ENCODE results near the gene STOM. TPM values are rescaled to one million over a fixed set of nuclear protein-coding genes. Genes with fewer than 3 reads are reported as not detected.

Gene STOM
- total RNA-seq, 1 donor from 2014 or later, result 11.0 TPM

GRCh38 chr9:121322737-121323448 is 47.2 kb downstream of the STOM start:
- peaks cover 13% of the 10 kb centered on the region for H3K36me3 Mint-ChIP-seq (ENCODE audit: insufficient read depth)
- no peaks in the 10 kb centered on the region for H3K4me1 Mint-ChIP-seq (ENCODE audit: low read depth)
- TF ChIP-seq CTCF (IDR thresholded peaks at IDR 0.05; ENCODE audit: unreplicated experiment), result no peak
- peak overlapping the region; percentile 62 for H3K27ac Mint-ChIP-seq
- no peaks in the 10 kb centered on the region for H3K27me3 Mint-ChIP-seq
- no peak for DNase-seq (ENCODE audit: low spot score, unreplicated experiment)
- no peak overlapping the region for H3K4me3 Mint-ChIP-seq (ENCODE audit: low read depth)
- no peaks in the 10 kb centered on the region for H3K9me3 Mint-ChIP-seq (ENCODE audit: low read depth)

- no peak for TF ChIP-seq CTCF (IDR thresholded peaks at IDR 0.05; ENCODE audit: unreplicated experiment)
- Mint-ChIP-seq H3K36me3 (ENCODE audit: insufficient read depth) (peaks cover 13% of the 10 kb centered on the region), H3K9me3 (ENCODE audit: low read depth) (no peaks in the 10 kb centered on the region), H3K4me3 (ENCODE audit: low read depth) (no peak overlapping the region), H3K27ac (peak overlapping the region; percentile 62), H3K4me1 (ENCODE audit: low read depth) (no peaks in the 10 kb centered on the region), H3K27me3 (no peaks in the 10 kb centered on the region)
- DNase-seq (ENCODE audit: low spot score, unreplicated experiment), result no peak
Measured at GRCh38 chr9:121322037-121322736, 47.9 kb downstream of the STOM start.

DNA sequence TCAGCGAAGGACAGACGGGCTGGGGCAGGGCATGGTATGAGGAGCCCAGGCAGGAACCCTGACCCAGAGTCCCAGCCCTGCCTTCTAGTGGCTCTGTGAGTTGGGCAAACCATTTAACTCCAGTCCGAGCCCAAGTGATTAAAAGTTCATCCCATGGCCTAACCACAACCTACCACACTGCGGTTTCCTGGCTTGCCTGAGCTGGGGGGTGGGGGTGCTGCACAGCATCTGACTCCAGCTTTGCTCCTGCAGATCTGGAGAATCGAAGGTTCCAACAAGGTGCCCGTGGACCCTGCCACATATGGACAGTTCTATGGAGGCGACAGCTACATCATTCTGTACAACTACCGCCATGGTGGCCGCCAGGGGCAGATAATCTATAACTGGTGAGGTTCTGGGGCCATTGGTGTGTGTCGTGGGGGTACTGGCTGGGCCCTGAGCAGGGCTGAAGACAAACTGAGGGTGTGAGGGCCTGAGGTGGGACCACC is 49.0 kb downstream of the STOM start:
- no peak for TF ChIP-seq CTCF (IDR thresholded peaks at IDR 0.05; ENCODE audit: unreplicated experiment)
- DNase-seq (ENCODE audit: low spot score, unreplicated experiment), result no peak
- Mint-ChIP-seq H3K9me3 (ENCODE audit: low read depth) (no peaks in the 10 kb centered on the region), H3K27ac (no peak overlapping the region), H3K27me3 (no peaks in the 10 kb centered on the region), H3K36me3 (ENCODE audit: insufficient read depth) (peaks cover 13% of the 10 kb centered on the region), H3K4me1 (ENCODE audit: low read depth) (no peaks in the 10 kb centered on the region), H3K4me3 (ENCODE audit: low read depth) (no peak overlapping the region)

DNA sequence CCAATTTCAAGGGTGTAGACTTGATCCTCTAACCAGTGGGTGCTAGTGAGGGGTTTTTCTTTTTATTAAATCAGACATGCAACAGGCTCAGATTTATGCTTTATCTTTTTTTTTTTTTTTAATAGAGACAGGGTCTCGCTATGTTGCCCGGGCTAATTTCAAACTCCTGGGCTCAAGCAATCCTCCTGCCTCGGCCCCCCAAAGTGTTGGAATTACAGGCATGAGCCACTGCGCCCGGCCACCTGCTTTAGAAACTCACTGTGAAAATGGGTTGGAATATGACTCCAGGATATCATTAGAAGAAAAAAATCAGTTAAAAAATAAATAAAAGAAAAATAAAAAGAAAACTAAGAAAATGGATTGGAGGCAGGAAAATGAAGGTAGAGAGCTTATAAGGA is 50.7 kb downstream of the STOM start:
- no peak for TF ChIP-seq CTCF (IDR thresholded peaks at IDR 0.05; ENCODE audit: unreplicated experiment)

DNA sequence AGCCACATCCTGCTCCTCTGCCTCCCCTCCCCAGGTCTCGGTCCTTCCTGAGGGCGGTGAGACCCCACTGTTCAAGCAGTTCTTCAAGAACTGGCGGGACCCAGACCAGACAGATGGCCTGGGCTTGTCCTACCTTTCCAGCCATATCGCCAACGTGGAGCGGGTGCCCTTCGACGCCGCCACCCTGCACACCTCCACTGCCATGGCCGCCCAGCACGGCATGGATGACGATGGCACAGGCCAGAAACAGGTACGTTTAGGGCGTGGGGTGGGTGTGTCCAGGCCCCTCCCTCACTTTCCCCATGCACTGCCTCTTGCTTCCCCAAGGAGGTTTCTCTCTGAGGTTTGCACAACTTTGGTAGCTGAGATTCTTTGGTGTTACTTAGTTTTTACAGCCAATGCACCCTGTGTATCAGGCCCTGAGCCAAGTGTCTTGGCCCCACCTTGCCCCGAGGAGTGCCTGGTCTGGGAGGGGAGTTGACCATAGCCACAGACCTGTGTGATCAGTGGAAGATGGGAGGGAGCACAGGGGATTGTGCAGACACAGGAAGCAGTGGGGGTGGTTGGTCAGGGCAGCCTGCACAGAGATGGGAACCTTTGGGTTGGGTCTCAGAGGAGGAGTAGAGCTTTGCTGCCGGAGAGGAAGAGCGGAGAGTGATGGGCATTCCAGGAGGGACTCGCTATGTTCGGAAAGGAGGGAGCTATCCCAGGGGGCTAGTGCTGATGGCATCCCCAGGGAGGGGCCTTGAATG is 51.2 kb downstream of the STOM start:
- Mint-ChIP-seq H3K9me3 (ENCODE audit: low read depth) (no peaks in the 10 kb centered on the region), H3K4me3 (ENCODE audit: low read depth) (no peak overlapping the region), H3K36me3 (ENCODE audit: insufficient read depth) (peaks cover 11% of the 10 kb centered on the region), H3K4me1 (ENCODE audit: low read depth) (no peaks in the 10 kb centered on the region), H3K27ac (no peak overlapping the region), H3K27me3 (no peaks in the 10 kb centered on the region)
- TF ChIP-seq CTCF (IDR thresholded peaks at IDR 0.05; ENCODE audit: unreplicated experiment), result no peak
- DNase-seq (ENCODE audit: low spot score, unreplicated experiment), result no peak

More for the DNA sequence above, 50.7 kb downstream of the STOM start:
- no peaks in the 10 kb centered on the region for H3K4me1 Mint-ChIP-seq (ENCODE audit: low read depth)
- H3K4me3 Mint-ChIP-seq (ENCODE audit: low read depth), result no peak overlapping the region
- no peaks in the 10 kb centered on the region for H3K27me3 Mint-ChIP-seq
- DNase-seq (ENCODE audit: low spot score, unreplicated experiment), result no peak
- no peak overlapping the region for H3K27ac Mint-ChIP-seq
- no peaks in the 10 kb centered on the region for H3K9me3 Mint-ChIP-seq (ENCODE audit: low read depth)
- peaks cover 11% of the 10 kb centered on the region for H3K36me3 Mint-ChIP-seq (ENCODE audit: insufficient read depth)

Measured in progenitor cell of endocrine pancreas (in vitro differentiated cells).